C4-2B (cell line): ENCODE data around the gene WNK1.
"Not testable (repeated sequence)": the region's sequence is repeated elsewhere in the genome, so short reads cannot be mapped to it uniquely, and the experiment has no call there.

Experiments used
- ZFX ChIP-seq: fragments of 450-650 bp; IDR thresholded peaks from 2 replicates; pipeline ENCODE4 v1.6.1; 2017
- TF ChIP-seq, protein P1 (sequence below): fragments of 450-650 bp; conservative IDR thresholded peaks from 2 replicates; pipeline ENCODE4 v1.5.1; 2017; ENCODE audit warnings: mild to moderate bottlenecking

DNA sequence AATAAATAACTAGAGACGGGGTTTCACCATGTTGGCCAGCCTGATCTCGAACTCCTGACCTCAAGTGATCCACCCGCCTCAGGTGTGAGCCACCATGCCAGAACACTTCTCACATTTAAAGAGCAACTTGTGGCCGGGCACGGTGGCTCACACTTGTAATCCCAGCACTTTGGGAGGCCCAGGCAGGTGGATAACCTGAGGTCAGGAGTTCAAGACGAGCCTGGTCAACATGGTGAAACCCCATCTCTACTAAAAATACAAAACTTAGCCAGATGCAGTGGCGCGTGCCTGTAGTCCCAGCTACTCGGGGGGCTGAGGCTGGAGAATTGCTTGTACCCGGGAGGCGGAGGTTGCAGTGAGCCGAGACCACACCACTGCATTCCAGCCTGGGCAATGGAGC lies 183.5 kb downstream of the WNK1 start:
- TF ChIP-seq, protein P1, sequence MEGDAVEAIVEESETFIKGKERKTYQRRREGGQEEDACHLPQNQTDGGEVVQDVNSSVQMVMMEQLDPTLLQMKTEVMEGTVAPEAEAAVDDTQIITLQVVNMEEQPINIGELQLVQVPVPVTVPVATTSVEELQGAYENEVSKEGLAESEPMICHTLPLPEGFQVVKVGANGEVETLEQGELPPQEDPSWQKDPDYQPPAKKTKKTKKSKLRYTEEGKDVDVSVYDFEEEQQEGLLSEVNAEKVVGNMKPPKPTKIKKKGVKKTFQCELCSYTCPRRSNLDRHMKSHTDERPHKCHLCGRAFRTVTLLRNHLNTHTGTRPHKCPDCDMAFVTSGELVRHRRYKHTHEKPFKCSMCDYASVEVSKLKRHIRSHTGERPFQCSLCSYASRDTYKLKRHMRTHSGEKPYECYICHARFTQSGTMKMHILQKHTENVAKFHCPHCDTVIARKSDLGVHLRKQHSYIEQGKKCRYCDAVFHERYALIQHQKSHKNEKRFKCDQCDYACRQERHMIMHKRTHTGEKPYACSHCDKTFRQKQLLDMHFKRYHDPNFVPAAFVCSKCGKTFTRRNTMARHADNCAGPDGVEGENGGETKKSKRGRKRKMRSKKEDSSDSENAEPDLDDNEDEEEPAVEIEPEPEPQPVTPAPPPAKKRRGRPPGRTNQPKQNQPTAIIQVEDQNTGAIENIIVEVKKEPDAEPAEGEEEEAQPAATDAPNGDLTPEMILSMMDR, result not testable (repeated sequence)
- not testable (repeated sequence) for TF ChIP-seq ZFX
